GM12873 (cell line): ENCODE data around the gene SLC26A6.

Source experiments
- TF ChIP-seq, protein P1 (sequence below): IDR thresholded peaks from 2 replicates; pipeline ENCODE4 v1.5.1; 2012; ENCODE audit warnings: low read depth, mild to moderate bottlenecking, moderate library complexity, low read length, control low read depth; ENCODE audit not compliant: insufficient read depth; ENCODE audit errors: missing control alignments

The SLC26A6 gene

GRCh38 chr3:48596157-48596556, 39.1 kb downstream of the SLC26A6 start:
- TF ChIP-seq, protein P1, sequence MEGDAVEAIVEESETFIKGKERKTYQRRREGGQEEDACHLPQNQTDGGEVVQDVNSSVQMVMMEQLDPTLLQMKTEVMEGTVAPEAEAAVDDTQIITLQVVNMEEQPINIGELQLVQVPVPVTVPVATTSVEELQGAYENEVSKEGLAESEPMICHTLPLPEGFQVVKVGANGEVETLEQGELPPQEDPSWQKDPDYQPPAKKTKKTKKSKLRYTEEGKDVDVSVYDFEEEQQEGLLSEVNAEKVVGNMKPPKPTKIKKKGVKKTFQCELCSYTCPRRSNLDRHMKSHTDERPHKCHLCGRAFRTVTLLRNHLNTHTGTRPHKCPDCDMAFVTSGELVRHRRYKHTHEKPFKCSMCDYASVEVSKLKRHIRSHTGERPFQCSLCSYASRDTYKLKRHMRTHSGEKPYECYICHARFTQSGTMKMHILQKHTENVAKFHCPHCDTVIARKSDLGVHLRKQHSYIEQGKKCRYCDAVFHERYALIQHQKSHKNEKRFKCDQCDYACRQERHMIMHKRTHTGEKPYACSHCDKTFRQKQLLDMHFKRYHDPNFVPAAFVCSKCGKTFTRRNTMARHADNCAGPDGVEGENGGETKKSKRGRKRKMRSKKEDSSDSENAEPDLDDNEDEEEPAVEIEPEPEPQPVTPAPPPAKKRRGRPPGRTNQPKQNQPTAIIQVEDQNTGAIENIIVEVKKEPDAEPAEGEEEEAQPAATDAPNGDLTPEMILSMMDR, result no peak

GRCh38 chr3:48595526-48596121, 39.6 kb downstream of the SLC26A6 start:
- TF ChIP-seq, protein P1, result no peak

DNA sequence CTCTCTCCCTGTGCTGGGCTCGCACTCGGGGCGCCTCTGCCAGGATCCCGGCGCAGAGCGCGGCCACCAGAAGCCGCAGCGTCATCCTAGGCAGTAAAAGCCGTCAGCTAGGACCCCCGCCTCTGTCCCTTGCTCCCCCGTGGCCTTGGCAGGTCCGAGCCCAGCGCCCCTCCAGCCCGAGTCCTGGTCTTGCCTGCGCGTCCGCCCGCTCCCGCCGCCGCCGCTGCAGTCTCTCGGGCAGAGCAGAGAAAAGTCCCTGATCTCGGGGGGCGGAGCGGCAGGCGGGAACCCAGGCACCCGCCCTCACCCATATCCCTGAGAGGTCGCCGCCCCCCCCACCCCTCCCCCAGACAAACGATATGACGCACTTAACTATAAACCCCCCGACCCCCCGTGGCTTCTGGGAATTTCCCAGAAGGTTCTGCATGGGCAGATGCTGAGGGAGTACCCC, 40.2 kb downstream of the SLC26A6 start, which contains the start of gene COL7A1:
Gene COL7A1, minus strand, starts transcription at position 255 of the 451 bp plus-strand sequence. Its CDS starts 170 bp downstream, at position 85.
- TF ChIP-seq, protein P1, result no peak

GRCh38 chr3:48594417-48595049, 40.7 kb downstream of the SLC26A6 start:
- TF ChIP-seq, protein P1, result no peak

- TF ChIP-seq, protein P1, result no peak
Measured at GRCh38 chr3:48593337-48593736, 41.9 kb downstream of the SLC26A6 start.

DNA sequence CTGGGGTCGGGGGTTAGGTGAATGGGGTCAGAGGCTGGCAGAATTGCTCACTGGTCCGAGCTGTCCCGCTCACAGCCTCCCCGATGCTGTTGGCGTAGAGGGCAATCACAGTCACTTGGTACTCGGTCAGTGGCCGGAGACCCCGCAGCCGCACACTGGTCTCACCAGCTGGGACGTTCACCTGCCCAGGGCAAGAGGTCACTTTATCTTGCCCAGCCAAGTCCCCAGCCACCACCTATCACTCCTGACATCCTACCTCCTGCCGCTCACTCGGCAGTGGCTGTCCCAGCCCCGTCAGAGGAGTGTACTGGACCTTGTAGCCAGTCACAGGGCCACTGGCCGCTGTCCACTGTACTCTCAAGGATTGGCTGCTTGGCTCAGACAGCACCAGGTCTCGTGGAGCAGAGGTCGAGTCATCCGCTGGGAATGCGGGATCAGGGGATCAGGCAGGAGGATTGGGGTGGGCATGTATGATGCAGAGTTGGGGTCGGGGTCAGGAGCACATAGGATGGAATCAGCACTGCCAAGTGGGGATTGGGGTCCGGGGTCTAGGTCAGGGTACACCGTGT, 42.7 kb downstream of the SLC26A6 start:
- TF ChIP-seq, protein P1, result no peak

DNA sequence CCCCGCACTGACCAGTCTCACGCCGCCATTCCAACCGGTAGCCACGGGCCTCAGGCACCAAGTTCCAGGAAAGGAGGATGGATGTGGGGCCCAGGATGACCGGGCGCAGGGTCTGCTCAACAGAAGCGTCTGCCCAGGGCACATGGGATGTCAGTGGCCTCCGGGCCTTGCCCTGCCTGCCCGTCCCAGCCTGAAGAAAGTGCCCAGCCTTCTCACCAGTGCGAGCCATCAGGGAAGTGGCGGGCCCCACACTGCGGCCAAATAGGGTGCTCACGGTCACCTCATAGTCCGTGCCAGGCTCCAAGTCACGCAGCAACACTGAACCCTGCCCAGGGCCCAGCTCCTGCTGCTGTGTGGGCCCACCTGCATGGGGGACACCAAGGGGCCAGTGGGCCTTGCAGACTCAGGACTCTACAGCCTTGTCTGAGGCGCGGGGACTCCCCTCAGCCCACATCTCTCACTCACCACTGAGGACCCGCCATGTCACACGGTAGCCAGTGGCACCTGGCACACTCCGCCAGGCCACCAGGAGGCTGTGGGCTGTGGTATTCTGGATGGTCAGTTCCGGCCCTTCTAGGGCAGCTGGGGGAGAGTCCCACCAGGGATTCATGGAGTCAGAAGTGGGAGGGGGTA, 43.3 kb downstream of the SLC26A6 start:
- TF ChIP-seq, protein P1, result no peak
